Measurements from ENCODE around the gene GRIFIN. TPM values are rescaled to one million over a fixed set of nuclear protein-coding genes. Genes with fewer than 3 reads are reported as not detected.

The GRIFIN gene
- total RNA-seq, 1 donor from 2014 or later = not detected

DNA sequence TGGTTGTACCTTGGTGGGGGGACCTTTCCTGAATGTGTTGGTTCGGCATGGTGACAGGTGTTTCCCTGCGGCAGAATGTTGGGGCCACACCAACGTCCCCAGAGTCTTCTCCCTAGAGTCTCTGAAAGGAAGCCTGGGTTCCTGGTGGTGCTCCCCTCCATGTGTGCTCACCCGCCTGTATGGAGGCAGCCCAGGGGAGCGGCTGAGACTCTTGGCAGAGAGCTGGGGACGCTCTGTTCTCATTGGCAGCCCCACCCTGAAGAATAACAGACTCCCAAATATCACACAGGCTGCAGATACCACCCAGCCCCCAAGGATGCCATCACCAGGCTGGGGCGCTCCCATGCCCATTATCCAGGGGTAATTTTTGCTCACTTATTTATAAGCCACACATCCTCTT lies 38.0 kb downstream of the GRIFIN start:
- Mint-ChIP-seq H3K4me1 (ENCODE audit: low read depth) (peaks cover 17% of the 10 kb centered on the region), H3K27me3 (no peaks in the 10 kb centered on the region), H3K36me3 (ENCODE audit: insufficient read depth) (peaks cover 16% of the 10 kb centered on the region), H3K4me3 (ENCODE audit: low read depth) (no peak overlapping the region), H3K27ac (no peak overlapping the region), H3K9me3 (ENCODE audit: low read depth) (no peaks in the 10 kb centered on the region)
- no peak for DNase-seq (ENCODE audit: low spot score, unreplicated experiment)
- TF ChIP-seq, protein P1, sequence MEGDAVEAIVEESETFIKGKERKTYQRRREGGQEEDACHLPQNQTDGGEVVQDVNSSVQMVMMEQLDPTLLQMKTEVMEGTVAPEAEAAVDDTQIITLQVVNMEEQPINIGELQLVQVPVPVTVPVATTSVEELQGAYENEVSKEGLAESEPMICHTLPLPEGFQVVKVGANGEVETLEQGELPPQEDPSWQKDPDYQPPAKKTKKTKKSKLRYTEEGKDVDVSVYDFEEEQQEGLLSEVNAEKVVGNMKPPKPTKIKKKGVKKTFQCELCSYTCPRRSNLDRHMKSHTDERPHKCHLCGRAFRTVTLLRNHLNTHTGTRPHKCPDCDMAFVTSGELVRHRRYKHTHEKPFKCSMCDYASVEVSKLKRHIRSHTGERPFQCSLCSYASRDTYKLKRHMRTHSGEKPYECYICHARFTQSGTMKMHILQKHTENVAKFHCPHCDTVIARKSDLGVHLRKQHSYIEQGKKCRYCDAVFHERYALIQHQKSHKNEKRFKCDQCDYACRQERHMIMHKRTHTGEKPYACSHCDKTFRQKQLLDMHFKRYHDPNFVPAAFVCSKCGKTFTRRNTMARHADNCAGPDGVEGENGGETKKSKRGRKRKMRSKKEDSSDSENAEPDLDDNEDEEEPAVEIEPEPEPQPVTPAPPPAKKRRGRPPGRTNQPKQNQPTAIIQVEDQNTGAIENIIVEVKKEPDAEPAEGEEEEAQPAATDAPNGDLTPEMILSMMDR (IDR thresholded peaks at IDR 0.05; ENCODE audit: unreplicated experiment) = no peak

DNA sequence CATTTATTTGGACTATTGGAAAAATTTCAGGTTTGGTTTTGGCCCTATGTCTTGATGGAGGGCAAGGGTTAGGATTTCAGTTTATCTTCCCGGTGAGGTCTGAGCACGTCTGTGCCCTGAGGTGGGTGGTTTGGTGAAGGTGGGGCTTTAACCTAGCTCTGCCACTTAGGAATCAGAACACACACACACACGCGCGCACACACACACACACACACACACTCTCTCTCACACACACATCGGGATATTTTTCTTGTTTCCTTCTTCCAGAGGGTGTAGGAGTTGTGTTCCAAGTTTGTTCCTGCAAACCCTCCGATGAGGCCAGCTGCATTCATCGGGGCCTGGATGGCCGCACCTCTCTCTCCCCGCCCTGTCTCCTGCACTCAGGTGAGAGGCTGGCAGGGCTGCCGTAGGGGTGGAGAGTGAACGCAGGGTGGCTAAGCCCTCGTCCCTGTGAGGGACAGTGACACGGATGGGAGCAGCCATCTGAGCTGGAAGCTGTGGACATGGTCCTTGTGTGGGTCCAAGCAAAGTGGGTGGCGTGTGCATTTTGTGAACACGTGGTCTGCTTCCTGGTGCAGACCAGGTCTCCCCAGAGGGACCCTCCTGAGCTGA lies 38.6 kb downstream of the GRIFIN start:
- Mint-ChIP-seq H3K27ac (no peak overlapping the region), H3K4me3 (ENCODE audit: low read depth) (no peak overlapping the region), H3K4me1 (ENCODE audit: low read depth) (peaks cover 17% of the 10 kb centered on the region)

DNA sequence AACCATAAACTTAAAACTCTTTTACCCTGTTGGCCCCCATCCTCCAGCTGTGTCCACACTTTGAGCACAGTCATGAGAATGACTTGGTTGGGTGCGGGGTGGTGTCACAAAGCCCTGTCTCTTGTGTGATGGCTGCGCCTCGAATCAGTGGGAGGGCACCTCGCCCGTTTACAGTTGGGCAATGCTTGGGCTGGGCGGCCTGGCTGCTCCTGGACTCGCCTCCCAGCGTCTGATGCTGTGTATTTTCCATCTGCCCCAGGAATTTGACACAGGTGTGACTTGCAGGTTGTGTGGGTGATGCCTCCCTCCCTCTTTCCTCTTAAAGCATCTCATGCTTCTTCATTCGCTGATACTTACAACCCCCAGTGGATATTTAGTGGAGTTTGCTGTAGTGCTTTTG lies 39.1 kb downstream of the GRIFIN start:
- no peak for DNase-seq (ENCODE audit: low spot score, unreplicated experiment)
- Mint-ChIP-seq H3K36me3 (ENCODE audit: insufficient read depth) (peaks cover 16% of the 10 kb centered on the region), H3K27me3 (no peaks in the 10 kb centered on the region), H3K27ac (no peak overlapping the region), H3K4me1 (ENCODE audit: low read depth) (peaks cover 17% of the 10 kb centered on the region), H3K4me3 (ENCODE audit: low read depth) (no peak overlapping the region), H3K9me3 (ENCODE audit: low read depth) (no peaks in the 10 kb centered on the region)
- TF ChIP-seq, protein P1 (IDR thresholded peaks at IDR 0.05; ENCODE audit: unreplicated experiment) = no peak

More for the DNA sequence above, 38.6 kb downstream of the GRIFIN start:
- Mint-ChIP-seq H3K27me3 (no peaks in the 10 kb centered on the region), H3K9me3 (ENCODE audit: low read depth) (no peaks in the 10 kb centered on the region), H3K36me3 (ENCODE audit: insufficient read depth) (peaks cover 16% of the 10 kb centered on the region)
- TF ChIP-seq, protein P1 (IDR thresholded peaks at IDR 0.05; ENCODE audit: unreplicated experiment) = no peak
- no peak for DNase-seq (ENCODE audit: low spot score, unreplicated experiment)

DNA sequence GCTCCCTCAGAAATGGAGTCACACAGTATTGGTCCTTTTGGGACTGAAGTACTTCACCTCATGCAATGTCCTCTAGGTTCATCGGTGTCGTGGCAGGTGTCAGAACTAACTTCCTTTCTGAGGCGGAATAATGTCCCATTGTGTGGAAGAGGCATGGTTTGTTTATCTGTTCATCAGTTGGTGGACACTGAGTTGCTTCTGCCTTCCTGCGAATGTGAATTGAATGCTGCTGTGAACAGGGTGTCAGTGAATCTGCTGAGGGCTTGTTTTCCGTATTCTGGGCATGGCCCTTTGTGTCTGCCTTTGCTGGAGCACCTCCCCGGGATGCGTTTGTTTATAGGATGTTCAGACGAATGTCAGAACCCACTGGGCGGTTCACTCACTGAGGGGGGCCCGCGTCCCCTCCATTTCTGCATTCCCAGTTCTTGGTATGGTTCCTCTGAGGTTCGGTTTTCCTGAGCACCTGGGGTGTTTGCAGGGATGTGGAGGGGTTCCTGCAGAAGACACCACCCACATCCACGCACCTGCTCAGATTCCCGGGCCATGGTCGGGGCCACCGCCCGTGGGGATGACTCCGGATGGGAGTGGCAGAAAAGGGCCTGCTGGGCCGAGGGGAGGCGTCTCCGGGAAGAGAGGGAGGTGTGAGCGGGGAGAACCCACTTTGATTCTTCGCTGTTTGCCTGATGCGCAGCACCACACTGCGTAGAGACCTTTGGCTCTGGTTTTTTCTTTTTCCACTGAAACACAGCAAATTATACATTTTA lies 39.7 kb downstream of the GRIFIN start:
- H3K9me3 Mint-ChIP-seq (ENCODE audit: low read depth) = no peaks in the 10 kb centered on the region
- no peak overlapping the region for H3K4me3 Mint-ChIP-seq (ENCODE audit: low read depth)
- H3K36me3 Mint-ChIP-seq (ENCODE audit: insufficient read depth) = peaks cover 17% of the 10 kb centered on the region
- no peak for DNase-seq (ENCODE audit: low spot score, unreplicated experiment)
- H3K27me3 Mint-ChIP-seq = no peaks in the 10 kb centered on the region
- peaks cover 16% of the 10 kb centered on the region for H3K4me1 Mint-ChIP-seq (ENCODE audit: low read depth)
- H3K27ac Mint-ChIP-seq = no peak overlapping the region
- TF ChIP-seq, protein P1 (IDR thresholded peaks at IDR 0.05; ENCODE audit: unreplicated experiment) = no peak

DNA sequence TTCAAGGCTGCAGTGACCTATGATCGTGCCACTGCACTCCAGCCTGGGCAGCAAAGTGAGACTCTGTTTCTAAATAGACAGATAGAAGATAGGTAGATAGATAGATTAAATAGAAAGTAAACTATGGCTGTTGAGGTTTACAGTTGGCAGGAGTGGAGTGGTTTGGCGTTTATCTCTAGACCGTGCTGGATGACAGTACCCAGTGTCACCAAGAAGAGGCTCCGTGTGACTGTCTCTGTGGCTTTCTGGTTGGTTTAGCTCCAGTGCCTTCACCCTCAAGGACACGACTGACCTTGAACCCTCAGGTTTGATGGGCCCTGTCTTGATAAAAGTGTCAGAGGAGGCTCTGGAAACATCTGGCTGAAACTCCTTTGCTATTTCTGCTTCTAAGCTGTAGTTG lies 41.1 kb downstream of the GRIFIN start:
- Mint-ChIP-seq H3K9me3 (ENCODE audit: low read depth) (peaks cover 6% of the 10 kb centered on the region), H3K4me1 (ENCODE audit: low read depth) (peaks cover 7% of the 10 kb centered on the region), H3K4me3 (ENCODE audit: low read depth) (no peak overlapping the region), H3K27ac (no peak overlapping the region), H3K36me3 (ENCODE audit: insufficient read depth) (peaks cover 23% of the 10 kb centered on the region), H3K27me3 (no peaks in the 10 kb centered on the region)
- DNase-seq (ENCODE audit: low spot score, unreplicated experiment) = no peak
- TF ChIP-seq, protein P1 (IDR thresholded peaks at IDR 0.05; ENCODE audit: unreplicated experiment) = no peak

All from progenitor cell of endocrine pancreas (in vitro differentiated cells).